SK-N-SH (cell line): ENCODE data around the gene NCAM1. TPM values are rescaled to one million over a fixed set of nuclear protein-coding genes. Genes with fewer than 3 reads are reported as not detected.

ENCODE experiments used
- CTCF ChIA-PET: fragments of 300-600, 350-600 bp; formaldehyde crosslinking; extraction: SDS; loops from one replicate; lab custom pipeline; 2021; lab: Yijun Ruan, JAX
- POLR2A ChIA-PET: fragments of 350-600 bp; sonication (Branson Sonifier 250); formaldehyde crosslinking; extraction: SDS; loops from one replicate; lab custom pipeline; 2020; ENCODE audit warnings: antibody characterized with exemption, inconsistent platforms; lab: Yijun Ruan, JAX
- DNase-seq: peaks from one replicate; pipeline ENCODE4 v3.0.0; 2012
- H2AFZ ChIP-seq: fragments of 200-600 bp; sonication (generic); 2 replicates; pipeline ENCODE4 v1.8.1; 2016; ENCODE audit warnings: antibody characterized with exemption, mild to moderate bottlenecking, low read depth
- H3F3A ChIP-seq: fragments of 200-600 bp; sonication (generic); replicated peaks from 2 replicates; pipeline ENCODE3; 2016; ENCODE audit warnings: antibody characterized with exemption, mild to moderate bottlenecking; ENCODE audit not compliant: insufficient read depth
- H3K27ac ChIP-seq, 2 experiments: fragments of 200-500 bp in 1 of 2; fragments of 200-600 bp in 1 of 2; sonication (Bioruptor generic) in 1 of 2; sonication (generic), shearing (Covaris generic) in 1 of 2; 2 replicates each; pipeline versions ENCODE4 v1.5.1 to v1.6.1; 2014 to 2016; ENCODE audit warnings: low read depth in 2 of 2, inconsistent platforms in 1 of 2, low read length in 1 of 2, mild to moderate bottlenecking in 1 of 2, mixed read lengths in 1 of 2
- H3K27me3 ChIP-seq: fragments of 200-600 bp; sonication (generic), shearing (Covaris generic); 2 replicates; pipeline ENCODE4 v1.6.1; 2016; ENCODE audit warnings: mixed run types; ENCODE audit not compliant: insufficient read depth
- H3K36me3 ChIP-seq, 2 experiments: fragments of 200-500 bp in 1 of 2; fragments of 200-600 bp in 1 of 2; sonication (Bioruptor generic) in 1 of 2; sonication (generic) in 1 of 2; replicated peaks in 1 of 2; 2 replicates each; pipeline versions ENCODE3 to v1.5.1; 2014 to 2016; ENCODE audit warnings: low read length in 1 of 2, mild to moderate bottlenecking in 1 of 2; ENCODE audit not compliant: insufficient read depth in 2 of 2, control insufficient read depth in 1 of 2
- H3K4me1 ChIP-seq, 2 experiments: fragments of 200-500 bp in 1 of 2; fragments of 200-600 bp in 1 of 2; sonication (Bioruptor generic) in 1 of 2; sonication (generic), shearing (Covaris generic) in 1 of 2; 2 replicates each; pipeline versions ENCODE4 v1.5.1 to v1.6.1; 2014 to 2016; ENCODE audit warnings: low read depth in 1 of 2, low read length in 1 of 2, mixed run types in 1 of 2; ENCODE audit not compliant: insufficient read depth in 2 of 2, control insufficient read depth in 1 of 2
- H3K4me2 ChIP-seq: fragments of 200-600 bp; sonication (generic), shearing (Covaris generic); 2 replicates; pipeline ENCODE4 v1.6.1; 2017; ENCODE audit warnings: mixed run types
- H3K4me3 ChIP-seq, 2 experiments: fragments of 200-500 bp in 1 of 2; fragments of 200-600 bp in 1 of 2; sonication (Bioruptor generic) in 1 of 2; sonication (generic), shearing (Covaris generic) in 1 of 2; 2 replicates each; pipeline versions ENCODE4 v1.5.1 to v1.8.1; 2014 to 2016; ENCODE audit warnings: low read depth in 2 of 2, inconsistent platforms in 1 of 2, low read length in 1 of 2, mild to moderate bottlenecking in 1 of 2, mixed read lengths in 1 of 2, moderate library complexity in 1 of 2
- H3K79me2 ChIP-seq: fragments of 200-600 bp; sonication (generic); 2 replicates; pipeline ENCODE4 v1.8.1; 2017; ENCODE audit warnings: mild to moderate bottlenecking; ENCODE audit not compliant: insufficient read depth
- H3K9ac ChIP-seq: fragments of 200-600 bp; sonication (generic); 2 replicates; pipeline ENCODE4 v1.6.1; 2017; ENCODE audit warnings: mixed run types
- H3K9me2 ChIP-seq: fragments of 200-600 bp; sonication (generic); 2 replicates; pipeline ENCODE4 v1.6.1; 2017; ENCODE audit warnings: mixed run types
- H3K9me3 ChIP-seq: fragments of 200-600 bp; sonication (generic); 2 replicates; pipeline ENCODE4 v1.6.1; 2017; ENCODE audit warnings: mixed run types, mild to moderate bottlenecking, moderate library complexity
- H4K20me1 ChIP-seq: fragments of 200-600 bp; sonication (generic); 2 replicates; pipeline ENCODE4 v1.6.1; 2017; ENCODE audit warnings: mild to moderate bottlenecking, mixed run types; ENCODE audit not compliant: insufficient read depth
- ELF1 ChIP-seq: IDR thresholded peaks from 2 replicates; pipeline ENCODE4 v1.4.0; 2012
- FOSL2 ChIP-seq: IDR thresholded peaks from 2 replicates; pipeline ENCODE4 v1.4.0; 2012; ENCODE audit warnings: low read depth, mild to moderate bottlenecking, moderate library complexity, borderline replicate concordance
- FOXJ3 ChIP-seq: sonication (generic); formaldehyde crosslinking; IDR thresholded peaks from 2 replicates; pipeline ENCODE4 v1.5.1; 2020; ENCODE audit warnings: mild to moderate bottlenecking, missing genetic modification reagents
- GATA2 ChIP-seq: sonication (generic); formaldehyde crosslinking; IDR thresholded peaks from 2 replicates; pipeline ENCODE4 v1.5.0; 2020; ENCODE audit warnings: mild to moderate bottlenecking, missing genetic modification reagents
- JUND ChIP-seq: IDR thresholded peaks from 2 replicates; pipeline ENCODE4 v1.4.0; 2012
- NRF1 ChIP-seq: IDR thresholded peaks from 2 replicates; pipeline ENCODE4 v1.6.1; 2012; ENCODE audit warnings: low read depth, mild to moderate bottlenecking, low read length
- PBX3 ChIP-seq: IDR thresholded peaks from 2 replicates; pipeline ENCODE4; 2012
- POLR2AphosphoS5 ChIP-seq: IDR thresholded peaks from 2 replicates; pipeline ENCODE4 v1.6.1; 2012; ENCODE audit warnings: low read depth, low read length
- RFX5 ChIP-seq: IDR thresholded peaks from 2 replicates; pipeline ENCODE4 v1.6.1; 2012; ENCODE audit warnings: mild to moderate bottlenecking, improper control_type of control experiment, low read length
- SIN3A ChIP-seq: IDR thresholded peaks from 2 replicates; pipeline ENCODE4 v1.6.1; 2012; ENCODE audit warnings: low read depth, mild to moderate bottlenecking, low read length, moderate library complexity, borderline replicate concordance
- TCF12 ChIP-seq: IDR thresholded peaks from 2 replicates; pipeline ENCODE4 v1.4.0; 2012
- TEAD4 ChIP-seq: IDR thresholded peaks from 2 replicates; pipeline ENCODE4 v1.4.0; 2012; ENCODE audit warnings: mild to moderate bottlenecking, borderline replicate concordance; ENCODE audit not compliant: insufficient read depth
- WGBS: methylation state at CpG from one replicate; pipeline ENCODE4 v1.1.6; 2017; ENCODE audit warnings: low lambda C conversion rate; 5-methylcytosine and 5-hydroxymethylcytosine counted together
- polyA plus RNA-seq, 3 experiments: library from polyadenylated mRNA; depleted of rRNA; stranded (reverse); fragments of >200 nt; gene quantifications; 2 replicates each; pipeline ENCODE4 v1.2.3, GENCODE V29; 2012
- TF ChIP-seq, protein P1 (sequence below): IDR thresholded peaks from 2 replicates; pipeline ENCODE4 v1.4.0; 2012; ENCODE audit warnings: low read depth, borderline replicate concordance
- TF ChIP-seq, protein P2 (sequence below): IDR thresholded peaks from 2 replicates; pipeline ENCODE4 v1.4.0; 2012; ENCODE audit warnings: low read depth

NCAM1 gene
- polyA plus RNA-seq, 1 of the 3 experiments (the other 2 are of a cell fraction), result 19.4 TPM

DNA sequence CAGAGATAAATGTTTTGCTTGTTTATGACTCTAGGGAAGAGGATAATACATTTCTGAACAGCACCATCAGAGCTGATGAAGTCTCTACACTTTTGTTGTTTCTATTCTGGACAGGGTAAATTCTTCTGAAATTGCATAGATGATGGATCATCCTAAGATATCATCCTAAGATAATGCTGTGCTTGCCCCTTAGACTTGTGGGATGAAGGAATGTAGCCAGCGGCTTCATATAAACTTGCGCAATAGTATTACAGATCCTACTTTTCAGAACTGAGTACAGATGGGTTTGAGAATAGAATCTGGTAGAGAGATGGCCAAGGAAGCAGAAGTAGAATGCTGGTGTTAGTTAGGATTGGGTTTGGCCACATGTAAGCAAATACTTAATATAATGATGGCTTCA, 61.0 kb downstream of the NCAM1 start:
- Histone ChIP-seq H4K20me1 (no peaks in the 10 kb centered on the region), H3K9ac (no peak overlapping the region), H3K9me3 (no peaks in the 10 kb centered on the region), H3K4me1 (peaks cover 0 to 7% of the 10 kb centered on the region in 2 experiments; a peak in 2 of 4 replicates), H3K27ac (no peak overlapping the region), H3K4me2 (no peak overlapping the region), H3K4me3 (no peak overlapping the region), H3F3A (no peaks in the 10 kb centered on the region), H3K27me3 (no peaks in the 10 kb centered on the region), H3K36me3 (no peaks in the 10 kb centered on the region), H2AFZ (no peak overlapping the region), H3K9me2 (no peaks in the 10 kb centered on the region), H3K79me2 (no peaks in the 10 kb centered on the region)
- no peak for DNase-seq
- 79% methylated on average over 2 of the region's 2 CpGs for WGBS
- TF ChIP-seq TEAD4 (0 out of 2 replicates have a peak, but pooled peaks have one; percentile 5), FOXJ3 (no peak), TCF12 (peak; percentile 43; the same call in 1 of the 2 replicates), FOSL2 (no peak), RFX5 (no peak), POLR2AphosphoS5 (no peak), SIN3A (no peak), GATA2 (CRISPR knock-in tag) (no peak), NRF1 (no peak), JUND (no peak)
- TF ChIP-seq, protein P1, sequence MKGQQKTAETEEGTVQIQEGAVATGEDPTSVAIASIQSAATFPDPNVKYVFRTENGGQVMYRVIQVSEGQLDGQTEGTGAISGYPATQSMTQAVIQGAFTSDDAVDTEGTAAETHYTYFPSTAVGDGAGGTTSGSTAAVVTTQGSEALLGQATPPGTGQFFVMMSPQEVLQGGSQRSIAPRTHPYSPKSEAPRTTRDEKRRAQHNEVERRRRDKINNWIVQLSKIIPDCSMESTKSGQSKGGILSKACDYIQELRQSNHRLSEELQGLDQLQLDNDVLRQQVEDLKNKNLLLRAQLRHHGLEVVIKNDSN, result no peak
- TF ChIP-seq, protein P2, sequence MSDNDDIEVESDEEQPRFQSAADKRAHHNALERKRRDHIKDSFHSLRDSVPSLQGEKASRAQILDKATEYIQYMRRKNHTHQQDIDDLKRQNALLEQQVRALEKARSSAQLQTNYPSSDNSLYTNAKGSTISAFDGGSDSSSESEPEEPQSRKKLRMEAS, result no peak
- ChIA-PET CTCF (no interaction called here), POLR2A (no interaction called here)

DNA sequence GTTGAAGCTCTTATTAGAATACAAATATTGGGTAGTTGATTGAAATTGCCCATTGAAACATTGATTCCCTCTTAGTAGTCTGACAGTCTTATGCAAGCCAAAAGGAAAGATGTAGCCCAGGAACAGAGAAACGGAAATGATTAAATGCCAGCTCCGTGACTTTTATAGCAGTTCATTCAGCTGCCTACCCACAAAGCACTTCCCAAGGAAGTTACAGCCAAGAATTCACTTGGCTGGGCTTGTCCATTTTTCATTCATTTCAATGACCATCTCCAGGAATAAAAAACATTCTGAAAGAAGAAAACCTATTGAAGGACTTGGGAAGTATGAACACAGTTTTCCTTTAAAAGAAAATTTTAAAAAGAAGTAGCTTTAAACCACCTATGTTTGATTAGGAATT, 62.0 kb downstream of the NCAM1 start:
- Histone ChIP-seq H3K79me2 (no peaks in the 10 kb centered on the region), H3K36me3 (no peaks in the 10 kb centered on the region), H4K20me1 (no peaks in the 10 kb centered on the region), H3K4me1 (peaks cover 0 to 7% of the 10 kb centered on the region in 2 experiments; a peak in 2 of 4 replicates), H3K27me3 (no peaks in the 10 kb centered on the region), H3K9me2 (no peaks in the 10 kb centered on the region), H3K27ac (no peak overlapping the region), H2AFZ (no peak overlapping the region), H3K9me3 (no peaks in the 10 kb centered on the region), H3K4me2 (no peak overlapping the region), H3K9ac (no peak overlapping the region), H3F3A (no peaks in the 10 kb centered on the region), H3K4me3 (no peak overlapping the region)
- DNase-seq, result no peak
- POLR2A ChIA-PET, result no interaction called here
- 0 out of 2 replicates have a peak, but pooled peaks have one; percentile 15 for TF ChIP-seq PBX3
- TF ChIP-seq ELF1, result no peak
- TF ChIP-seq TCF12, result peak; percentile 19; the same call in 1 of the 2 replicates
- CTCF ChIA-PET, result interaction anchor here (0.9 to 1.5 kb wide), 3 partner anchors 25 to 91 kb away, joined by 3 to 4 read pairs (median 3); no protein-coding TSS in a partner anchor
- 86% methylated on average over 2 of the region's 2 CpGs for WGBS
